K562 (cell line): ENCODE data around the gene MRAP2. TPM values are rescaled to one million over a fixed set of nuclear protein-coding genes. Genes with fewer than 3 reads are reported as not detected.
A peak's percentile ranks its signal among the peaks of the same experiment; 100 is the strongest.

Source experiments
- BCLAF1 ChIP-seq, 2 experiments: fragments of 450-650 bp in 1 of 2; IDR thresholded peaks; 2 replicates each; pipeline ENCODE4 v1.6.1; 2011 to 2017; ENCODE audit warnings: low read depth in 2 of 2, antibody characterized with exemption in 1 of 2, borderline replicate concordance in 1 of 2, low read length in 1 of 2, mild to moderate bottlenecking in 1 of 2, mixed read lengths in 1 of 2; ENCODE audit not compliant: control insufficient read depth in 1 of 2
- BRD9 ChIP-seq: fragments of 450-650 bp; IDR thresholded peaks from 2 replicates; pipeline ENCODE4 v1.6.1; 2018; ENCODE audit warnings: low read depth; ENCODE audit not compliant: partially characterized antibody
- CBFA2T3 ChIP-seq: fragments of 450-650 bp; IDR thresholded peaks from 2 replicates; pipeline ENCODE4 v1.6.1; 2017
- DPF2 ChIP-seq: fragments of 450-650 bp; IDR thresholded peaks from 2 replicates; pipeline ENCODE4 v1.6.1; 2016
- GTF2B ChIP-seq: IDR thresholded peaks from 2 replicates; pipeline ENCODE4 v1.6.1; 2011; ENCODE audit not compliant: insufficient read length; ENCODE audit errors: extremely low read depth
- KLF1 ChIP-seq: fragments of 450-650 bp; IDR thresholded peaks from 2 replicates; pipeline ENCODE4 v1.6.1; 2016; ENCODE audit warnings: missing genetic modification characterization, missing compliant biosample characterization
- MLLT1 ChIP-seq, 2 experiments: fragments of 450-650 bp; IDR thresholded peaks; 2 replicates each; pipeline ENCODE4 v1.6.1; 2016
- MTF1 ChIP-seq: fragments of 250-450 bp; sonication (Bioruptor Pico); IDR thresholded peaks from 2 replicates; pipeline ENCODE4 v1.9.0; 2021; ENCODE audit warnings: moderate library complexity, mild to moderate bottlenecking, inconsistent platforms, borderline replicate concordance
- NBN ChIP-seq: fragments of 450-650 bp; IDR thresholded peaks from 2 replicates; pipeline ENCODE4 v1.6.1; 2016; ENCODE audit warnings: low read depth, mild to moderate bottlenecking
- STAT5B ChIP-seq: fragments of 250-450 bp; sonication (Bioruptor Pico); IDR thresholded peaks from 2 replicates; pipeline ENCODE4 v1.8.0; 2021; ENCODE audit warnings: mild to moderate bottlenecking, inconsistent platforms
- ZNF121 ChIP-seq: sonication (generic); formaldehyde crosslinking; conservative IDR thresholded peaks from 2 replicates; pipeline ENCODE4 v1.8.0; 2022; ENCODE audit warnings: missing genetic modification reagents
- ZNF124 ChIP-seq: sonication (generic); formaldehyde crosslinking; IDR thresholded peaks from 2 replicates; pipeline ENCODE4 v1.8.1; 2022; ENCODE audit warnings: missing genetic modification reagents
- ZNF263 ChIP-seq: sonication (generic); formaldehyde crosslinking; IDR thresholded peaks from 2 replicates; pipeline ENCODE4 v1.8.0; 2022; ENCODE audit warnings: mild to moderate bottlenecking, missing genetic modification reagents, borderline replicate concordance
- ZNF316 ChIP-seq: fragments of 450-650 bp; IDR thresholded peaks from 2 replicates; pipeline ENCODE4 v1.6.1; 2016
- ZNF41 ChIP-seq: fragments of 250-450 bp; sonication (Bioruptor Pico); conservative IDR thresholded peaks from 2 replicates; pipeline ENCODE4 v1.4.0; 2020; ENCODE audit warnings: mild to moderate bottlenecking
- ZNF507 ChIP-seq: conservative IDR thresholded peaks from 2 replicates; pipeline ENCODE4 v1.6.1; 2017; ENCODE audit warnings: missing genetic modification characterization, missing compliant biosample characterization
- ZZZ3 ChIP-seq: fragments of 450-650 bp; IDR thresholded peaks from 2 replicates; pipeline ENCODE4 v1.6.1; 2016; ENCODE audit warnings: antibody characterized with exemption, mild to moderate bottlenecking, moderate library complexity
- polyA plus RNA-seq, 8 experiments: library from polyadenylated mRNA; depleted of rRNA in 4 of 8; stranded (reverse) in 5 of 8; unstranded in 3 of 8; fragments of >200 nt; fragmentation: Nextera tagmentation in 2 of 8; fragmentation: Illumina TruSeq in 1 of 8; extraction: Ambion mirVana in 2 of 8; extraction: Trizol in 1 of 8; gene quantifications; 2 replicates each; pipeline versions ENCODE4 v1.2.1 to v1.2.3, GENCODE V29; 2011 to 2014; ENCODE audit warnings: inconsistent platforms in 1 of 8, missing spikeins in 1 of 8
- total RNA-seq, 7 experiments: library from RNA; depleted of rRNA in 6 of 7; stranded (reverse); fragments of >200 nt in 6 of 7; fragmentation: Illumina TruSeq in 2 of 7; extraction: Trizol in 2 of 7; gene quantifications; 2 replicates each; pipeline versions ENCODE4 v1.2.1 to v1.2.3, GENCODE V29; 2011 to 2021; ENCODE audit warnings: low replicate concordance in 1 of 7
- TF ChIP-seq, protein P1 (sequence below): fragments of 450-650 bp; IDR thresholded peaks from 2 replicates; pipeline ENCODE4 v1.6.1; 2016
- TF ChIP-seq, protein P2 (sequence below): IDR thresholded peaks from 2 replicates; pipeline ENCODE4 v1.6.1; 2016; ENCODE audit warnings: missing genetic modification characterization, missing compliant biosample characterization
- TF ChIP-seq, protein P3 (sequence below): sonication (generic); formaldehyde crosslinking; IDR thresholded peaks from 2 replicates; pipeline ENCODE4 v1.9.0; 2022; ENCODE audit warnings: mild to moderate bottlenecking, missing genetic modification reagents
- TF ChIP-seq, protein P4 (sequence below): fragments of 450-650 bp; formaldehyde crosslinking; conservative IDR thresholded peaks from 2 replicates; pipeline ENCODE4 v1.4.0; 2022; ENCODE audit warnings: mild to moderate bottlenecking, missing genetic modification characterization

Gene MRAP2
- total and polyA plus RNA-seq, 9 of the 15 experiments (the other 6 are each of a cell fraction or from before 2014, with no cell fraction given): 5.9 to 38.9 (median 9.3) TPM

DNA sequence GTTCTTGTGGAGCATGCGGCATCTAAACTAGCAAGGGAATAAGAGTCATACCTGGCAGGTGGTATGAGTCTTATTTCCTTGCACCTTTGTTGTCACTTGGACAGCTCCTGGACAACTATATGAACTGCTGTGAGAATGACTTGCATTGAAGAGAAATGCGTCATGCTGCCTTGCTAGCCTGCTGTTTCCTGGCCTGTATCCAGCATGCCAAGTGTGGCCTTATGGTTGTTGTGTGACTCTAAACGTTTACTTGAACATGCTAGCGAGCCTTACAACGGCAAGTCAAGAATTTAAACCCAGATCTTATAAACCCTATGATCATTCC lies 103.4 kb downstream of the MRAP2 start (continued):
- TF ChIP-seq, protein P1, sequence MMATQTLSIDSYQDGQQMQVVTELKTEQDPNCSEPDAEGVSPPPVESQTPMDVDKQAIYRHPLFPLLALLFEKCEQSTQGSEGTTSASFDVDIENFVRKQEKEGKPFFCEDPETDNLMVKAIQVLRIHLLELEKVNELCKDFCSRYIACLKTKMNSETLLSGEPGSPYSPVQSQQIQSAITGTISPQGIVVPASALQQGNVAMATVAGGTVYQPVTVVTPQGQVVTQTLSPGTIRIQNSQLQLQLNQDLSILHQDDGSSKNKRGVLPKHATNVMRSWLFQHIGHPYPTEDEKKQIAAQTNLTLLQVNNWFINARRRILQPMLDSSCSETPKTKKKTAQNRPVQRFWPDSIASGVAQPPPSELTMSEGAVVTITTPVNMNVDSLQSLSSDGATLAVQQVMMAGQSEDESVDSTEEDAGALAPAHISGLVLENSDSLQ: peak; percentile 45; the same call in 1 of the 2 replicates
- TF ChIP-seq BCLAF1 (IDR thresholded peaks at IDR 0.05; ENCODE audit: borderline replicate concordance in 1 of 2, control insufficient read depth in 1 of 2, low read depth in 2 of 2, low read length in 1 of 2): 0 out of 4 replicates have a peak, but pooled peaks of 1 of the 2 experiments have one; percentile 59
- TF ChIP-seq ZNF124 (CRISPR knock-in tag): no peak
- no peak for TF ChIP-seq STAT5B (CRISPR knock-in tag)
- peak; percentile 29; the same call in 1 of the 2 replicates for TF ChIP-seq CBFA2T3
- TF ChIP-seq GTF2B: no peak
- no peak for TF ChIP-seq KLF1 (tag)
- TF ChIP-seq BRD9: no peak
- peak; percentile 82 for TF ChIP-seq DPF2
- no peak for TF ChIP-seq ZNF507 (tag)
- TF ChIP-seq ZZZ3: no peak
- TF ChIP-seq NBN: no peak
- TF ChIP-seq, protein P2, sequence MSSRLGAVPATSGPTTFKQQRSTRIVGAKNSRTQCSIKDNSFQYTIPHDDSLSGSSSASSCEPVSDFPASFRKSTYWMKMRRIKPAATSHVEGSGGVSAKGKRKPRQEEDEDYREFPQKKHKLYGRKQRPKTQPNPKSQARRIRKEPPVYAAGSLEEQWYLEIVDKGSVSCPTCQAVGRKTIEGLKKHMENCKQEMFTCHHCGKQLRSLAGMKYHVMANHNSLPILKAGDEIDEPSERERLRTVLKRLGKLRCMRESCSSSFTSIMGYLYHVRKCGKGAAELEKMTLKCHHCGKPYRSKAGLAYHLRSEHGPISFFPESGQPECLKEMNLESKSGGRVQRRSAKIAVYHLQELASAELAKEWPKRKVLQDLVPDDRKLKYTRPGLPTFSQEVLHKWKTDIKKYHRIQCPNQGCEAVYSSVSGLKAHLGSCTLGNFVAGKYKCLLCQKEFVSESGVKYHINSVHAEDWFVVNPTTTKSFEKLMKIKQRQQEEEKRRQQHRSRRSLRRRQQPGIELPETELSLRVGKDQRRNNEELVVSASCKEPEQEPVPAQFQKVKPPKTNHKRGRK (tag): no peak
- TF ChIP-seq ZNF121 (CRISPR knock-in tag): no peak
- TF ChIP-seq ZNF263 (CRISPR knock-in tag): no peak
- TF ChIP-seq, protein P3, sequence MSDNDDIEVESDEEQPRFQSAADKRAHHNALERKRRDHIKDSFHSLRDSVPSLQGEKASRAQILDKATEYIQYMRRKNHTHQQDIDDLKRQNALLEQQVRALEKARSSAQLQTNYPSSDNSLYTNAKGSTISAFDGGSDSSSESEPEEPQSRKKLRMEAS: peak; percentile 56; the same call in 1 of the 2 replicates
- TF ChIP-seq, protein P4, sequence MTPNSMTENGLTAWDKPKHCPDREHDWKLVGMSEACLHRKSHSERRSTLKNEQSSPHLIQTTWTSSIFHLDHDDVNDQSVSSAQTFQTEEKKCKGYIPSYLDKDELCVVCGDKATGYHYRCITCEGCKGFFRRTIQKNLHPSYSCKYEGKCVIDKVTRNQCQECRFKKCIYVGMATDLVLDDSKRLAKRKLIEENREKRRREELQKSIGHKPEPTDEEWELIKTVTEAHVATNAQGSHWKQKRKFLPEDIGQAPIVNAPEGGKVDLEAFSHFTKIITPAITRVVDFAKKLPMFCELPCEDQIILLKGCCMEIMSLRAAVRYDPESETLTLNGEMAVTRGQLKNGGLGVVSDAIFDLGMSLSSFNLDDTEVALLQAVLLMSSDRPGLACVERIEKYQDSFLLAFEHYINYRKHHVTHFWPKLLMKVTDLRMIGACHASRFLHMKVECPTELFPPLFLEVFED (CRISPR knock-in tag): no peak
- TF ChIP-seq MTF1 (CRISPR knock-in tag): no peak
- TF ChIP-seq MLLT1 (IDR thresholded peaks at IDR 0.05): no peak
- TF ChIP-seq ZNF316: peak; percentile 80
- TF ChIP-seq ZNF41 (CRISPR knock-in tag): no peak
